ENCODE results near the gene PTCD3.

The PTCD3 gene

DNA sequence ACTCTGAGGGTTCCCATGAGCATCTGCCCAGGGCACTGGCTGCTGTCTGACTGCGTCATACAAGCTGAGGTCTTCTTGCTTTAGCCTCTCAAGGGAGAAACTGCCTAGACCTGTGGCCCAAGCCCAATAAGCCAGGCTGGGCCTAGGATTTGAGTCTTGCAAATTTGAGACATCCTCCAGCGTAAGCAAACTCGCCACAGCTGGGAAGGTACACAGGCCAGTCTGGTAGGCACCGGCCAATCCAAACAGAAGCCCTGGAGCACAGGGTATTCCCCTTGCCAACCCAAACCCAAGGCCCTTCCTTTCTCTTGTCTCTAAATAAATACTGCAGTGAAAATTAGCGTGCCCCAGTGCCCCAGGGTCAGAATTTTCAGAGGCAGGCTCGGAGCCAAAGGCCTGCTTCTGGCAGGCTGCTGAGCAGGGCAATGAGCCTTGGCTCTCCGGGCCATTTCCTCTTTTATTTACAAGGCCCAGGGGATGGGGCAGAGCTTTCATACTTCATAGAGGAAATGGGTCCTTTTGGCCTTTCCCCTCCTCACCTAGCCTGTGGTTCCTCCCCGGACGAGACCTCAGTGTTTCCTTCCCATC lies 33.7 kb upstream of the PTCD3 start:
- Mint-ChIP-seq H3K9me3 (no peaks in the 10 kb centered on the region), H3K4me1 (peaks cover 8% of the 10 kb centered on the region), H3K27ac (ENCODE audit: low read depth) (peak overlapping the region; percentile 76), H3K4me3 (no peak overlapping the region), H3K36me3 (ENCODE audit: insufficient read depth) (peaks cover 21% of the 10 kb centered on the region), H3K27me3 (no peaks in the 10 kb centered on the region)
- no peak for ATAC-seq (replicated peaks; ENCODE audit: extremely low read depth, poor library complexity, severe bottlenecking)
- DNase-seq (ENCODE audit: low spot score in 2 of 2) = no peak

DNA sequence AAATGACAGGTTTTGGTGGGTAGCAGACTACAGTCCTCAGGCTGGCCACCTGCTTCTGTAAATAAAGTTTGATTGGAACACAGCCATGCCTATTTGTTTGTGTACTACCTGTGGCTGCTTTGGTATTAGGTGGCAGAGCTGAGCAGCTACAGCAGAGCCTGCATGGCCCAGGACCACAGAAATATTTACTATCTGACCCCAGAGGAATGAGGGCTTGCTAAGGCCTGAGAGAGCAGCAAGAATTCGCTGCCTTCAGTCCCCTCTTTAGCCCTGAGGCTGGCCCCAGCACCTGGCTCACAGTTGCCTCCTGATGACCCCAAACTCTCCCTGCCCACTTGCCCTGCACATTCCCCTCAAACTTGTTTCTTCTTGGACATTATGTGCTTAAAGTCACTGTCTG lies 32.8 kb upstream of the PTCD3 start:
- Mint-ChIP-seq H3K9me3 (no peaks in the 10 kb centered on the region), H3K27me3 (no peaks in the 10 kb centered on the region), H3K36me3 (ENCODE audit: insufficient read depth) (peaks cover 23% of the 10 kb centered on the region), H3K4me1 (peaks cover 1% of the 10 kb centered on the region), H3K27ac (ENCODE audit: low read depth) (no peak overlapping the region), H3K4me3 (no peak overlapping the region)
- DNase-seq (ENCODE audit: low spot score in 2 of 2) = no peak
- no peak for ATAC-seq (replicated peaks; ENCODE audit: extremely low read depth, poor library complexity, severe bottlenecking)

DNA sequence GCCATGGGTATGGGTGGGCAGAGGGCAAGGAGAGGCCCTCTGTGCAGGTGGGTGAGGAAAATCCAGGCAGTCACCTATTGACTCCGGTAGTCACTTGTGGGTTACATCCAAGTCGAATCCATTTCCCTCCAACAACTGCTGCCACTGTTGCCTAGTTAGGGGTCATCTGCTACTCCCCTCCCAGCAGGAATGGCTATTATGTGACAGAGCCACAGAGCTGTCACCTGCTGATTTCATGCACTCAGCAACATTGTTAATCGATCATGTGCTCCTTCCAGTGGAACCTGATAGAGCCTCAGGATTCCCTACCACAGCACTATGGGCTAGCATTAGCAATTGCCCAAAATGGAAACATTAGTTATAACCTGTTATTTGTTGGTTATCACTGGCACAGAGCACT lies 31.8 kb upstream of the PTCD3 start:
- peaks cover 4% of the 10 kb centered on the region for H3K4me1 Mint-ChIP-seq
- H3K9me3 Mint-ChIP-seq = no peaks in the 10 kb centered on the region
- no peak for ATAC-seq (replicated peaks; ENCODE audit: extremely low read depth, poor library complexity, severe bottlenecking)
- H3K27ac Mint-ChIP-seq (ENCODE audit: low read depth) = no peak overlapping the region
- H3K27me3 Mint-ChIP-seq = no peaks in the 10 kb centered on the region
- DNase-seq (ENCODE audit: low spot score in 2 of 2) = no peak
- H3K4me3 Mint-ChIP-seq = no peak overlapping the region
- peaks cover 23% of the 10 kb centered on the region for H3K36me3 Mint-ChIP-seq (ENCODE audit: insufficient read depth)

DNA sequence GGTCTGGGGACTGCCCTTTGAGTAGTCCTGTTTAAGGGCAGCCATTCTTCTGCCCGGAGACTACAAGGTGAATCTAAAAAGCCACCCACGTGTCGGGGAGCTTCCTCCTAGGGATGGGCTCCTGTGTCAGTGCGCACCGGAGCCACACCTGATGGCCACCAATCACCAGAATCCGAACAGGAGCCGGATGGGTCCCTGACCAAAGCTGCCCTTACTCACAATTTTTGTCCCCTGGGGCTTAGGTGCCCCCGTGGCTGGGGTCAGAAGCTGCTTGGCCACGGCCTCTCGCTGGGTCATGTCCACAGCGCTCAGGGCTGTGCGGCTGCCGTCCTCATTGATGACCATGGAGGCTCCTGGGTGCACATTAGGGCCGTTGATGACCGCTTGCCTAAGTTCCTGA lies 31.2 kb upstream of the PTCD3 start:
- Mint-ChIP-seq H3K4me1 (peaks cover 9% of the 10 kb centered on the region), H3K27me3 (no peaks in the 10 kb centered on the region), H3K27ac (ENCODE audit: low read depth) (no peak overlapping the region), H3K36me3 (ENCODE audit: insufficient read depth) (peaks cover 25% of the 10 kb centered on the region), H3K9me3 (no peaks in the 10 kb centered on the region), H3K4me3 (no peak overlapping the region)
- ATAC-seq (replicated peaks; ENCODE audit: extremely low read depth, poor library complexity, severe bottlenecking) (no peak), DNase-seq (ENCODE audit: low spot score in 2 of 2) (no peak)

DNA sequence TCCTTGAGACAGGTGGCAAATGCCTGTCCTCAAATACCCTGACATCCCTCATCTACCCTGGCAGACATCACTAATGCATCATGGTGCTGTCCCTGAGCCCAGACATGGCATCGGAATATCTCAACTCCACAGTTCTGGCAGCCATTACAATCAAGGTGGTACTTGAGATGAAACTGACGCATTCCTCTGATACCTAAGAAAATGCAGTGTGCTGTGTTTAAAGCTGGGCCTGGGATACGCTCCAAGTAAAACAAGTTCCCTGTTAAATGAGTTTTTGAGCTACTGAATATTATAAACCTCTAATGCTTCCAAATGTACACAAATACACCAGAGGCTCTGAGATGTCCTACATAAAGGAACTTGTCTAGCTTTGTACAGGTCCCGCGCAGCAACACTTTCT lies 30.1 kb upstream of the PTCD3 start:
- no peak for DNase-seq (ENCODE audit: low spot score in 2 of 2)
- Mint-ChIP-seq H3K27me3 (no peaks in the 10 kb centered on the region), H3K27ac (ENCODE audit: low read depth) (no peak overlapping the region), H3K36me3 (ENCODE audit: insufficient read depth) (peaks cover 21% of the 10 kb centered on the region), H3K4me3 (no peak overlapping the region), H3K9me3 (no peaks in the 10 kb centered on the region), H3K4me1 (peaks cover 20% of the 10 kb centered on the region)
- no peak for ATAC-seq (replicated peaks; ENCODE audit: extremely low read depth, poor library complexity, severe bottlenecking)

DNA sequence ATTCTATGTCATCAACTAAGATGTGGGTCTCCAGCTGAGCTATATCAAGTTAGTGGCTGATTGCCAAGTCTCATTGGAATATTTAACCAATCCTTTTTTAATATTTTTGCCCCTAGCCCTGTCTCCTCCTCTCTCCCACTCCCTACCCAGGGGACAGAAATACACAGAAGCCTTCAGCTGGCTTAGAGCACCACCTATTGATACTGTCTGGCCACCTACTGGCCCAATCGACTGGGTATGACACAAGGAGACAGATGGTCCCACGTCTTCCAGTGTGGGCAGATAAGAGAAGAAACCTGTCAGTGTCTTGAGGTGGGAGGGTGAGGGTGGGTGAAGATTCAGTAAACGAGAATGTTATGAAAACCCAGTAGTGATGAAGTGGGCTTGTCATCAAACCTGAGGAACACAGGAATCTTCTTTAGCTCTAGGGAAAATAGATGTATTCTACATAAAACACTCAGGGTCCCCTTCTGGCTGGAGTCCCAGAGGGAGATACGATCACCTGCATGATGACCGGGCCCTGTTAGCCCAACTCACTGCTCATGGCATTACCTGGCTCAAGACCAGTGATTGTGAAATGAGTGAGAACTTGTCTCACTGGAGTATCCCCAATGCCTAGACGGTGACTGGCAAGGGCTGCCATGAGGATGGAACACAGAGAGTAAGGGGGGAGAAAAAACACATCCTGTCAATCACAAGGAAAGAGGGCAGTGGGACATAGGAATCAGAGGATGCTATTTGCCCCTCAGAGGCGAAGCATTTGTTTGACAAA lies 27.1 kb upstream of the PTCD3 start:
- Mint-ChIP-seq H3K4me1 (peaks cover 22% of the 10 kb centered on the region), H3K27ac (ENCODE audit: low read depth) (peak overlapping the region; percentile 96), H3K36me3 (ENCODE audit: insufficient read depth) (peaks cover 20% of the 10 kb centered on the region), H3K27me3 (no peaks in the 10 kb centered on the region), H3K9me3 (no peaks in the 10 kb centered on the region), H3K4me3 (peak overlapping the region; percentile 31)
- DNase-seq (ENCODE audit: low spot score in 2 of 2) = no peak
- no peak for ATAC-seq (replicated peaks; ENCODE audit: extremely low read depth, poor library complexity, severe bottlenecking)

DNA sequence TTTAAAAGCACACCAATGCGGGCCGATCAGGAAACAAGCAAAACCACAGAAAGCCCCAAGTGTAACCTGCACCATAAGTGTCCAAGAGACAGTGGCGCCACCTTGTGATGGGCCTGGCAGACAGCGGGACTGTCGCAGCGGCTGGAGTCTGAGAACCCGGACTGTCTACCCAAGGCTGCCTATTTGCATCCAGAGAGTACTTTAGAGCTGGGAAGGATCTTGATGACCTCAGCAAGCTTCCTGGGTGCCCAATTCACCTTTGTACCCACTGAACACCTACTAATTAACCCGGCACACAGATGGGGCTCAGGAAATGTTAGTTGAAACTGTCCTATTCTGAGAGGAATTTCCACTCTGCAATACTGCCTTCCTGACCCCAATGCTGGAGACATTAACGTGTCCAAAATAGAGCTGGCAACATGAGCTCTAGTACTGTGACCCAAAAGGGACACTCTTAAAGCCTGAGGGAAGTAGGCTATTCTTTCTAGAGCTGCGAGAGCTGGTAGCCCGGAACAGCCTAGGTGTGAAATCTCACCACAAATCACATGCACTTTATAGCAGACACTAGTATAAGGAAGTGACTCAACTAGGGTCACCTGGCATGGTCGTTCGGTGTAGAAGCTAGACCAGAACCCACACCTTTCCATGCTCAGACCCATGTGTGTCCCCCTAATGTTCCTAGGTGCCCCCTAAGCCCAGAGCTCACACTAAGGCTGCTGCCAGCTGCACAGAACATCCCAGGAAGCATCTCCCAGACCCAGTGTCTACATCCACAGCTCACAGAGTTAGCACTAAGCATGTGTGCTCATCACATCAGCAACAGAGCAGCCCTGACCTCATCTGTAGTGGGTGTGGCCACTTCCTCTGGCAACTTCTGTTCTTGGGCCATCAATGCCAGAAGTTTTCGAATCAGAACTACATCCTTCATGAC lies 25.8 kb upstream of the PTCD3 start:
- H3K36me3 Mint-ChIP-seq (ENCODE audit: insufficient read depth) = peaks cover 18% of the 10 kb centered on the region
- peak overlapping the region; percentile 96 for H3K27ac Mint-ChIP-seq (ENCODE audit: low read depth)
- no peaks in the 10 kb centered on the region for H3K9me3 Mint-ChIP-seq
- H3K4me1 Mint-ChIP-seq = peaks cover 22% of the 10 kb centered on the region
- ATAC-seq (replicated peaks; ENCODE audit: extremely low read depth, poor library complexity, severe bottlenecking) (peak; percentile 95), DNase-seq (ENCODE audit: low spot score in 2 of 2) (peak; percentile 78 to 82)
- peak overlapping the region; percentile 69 for H3K4me3 Mint-ChIP-seq
- H3K27me3 Mint-ChIP-seq = no peaks in the 10 kb centered on the region

DNA sequence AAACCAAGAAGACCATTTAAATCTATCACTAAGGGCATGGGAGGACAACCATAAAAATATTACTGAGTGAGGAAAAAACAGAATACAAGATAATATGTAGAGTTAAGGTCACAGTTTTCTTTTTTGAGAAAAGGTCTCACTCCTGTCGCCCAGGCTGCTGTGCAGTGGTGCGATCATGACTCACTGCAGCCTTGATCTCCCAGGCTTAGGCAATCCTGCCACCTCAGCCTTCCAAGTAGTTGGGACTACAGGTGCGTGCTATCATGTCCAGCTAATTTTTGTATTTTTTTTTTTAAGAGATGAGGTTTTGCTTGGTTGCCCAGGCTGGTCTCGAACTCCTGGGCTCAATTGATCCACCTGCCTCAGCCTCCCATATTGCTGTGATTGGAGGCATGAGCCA lies 24.3 kb upstream of the PTCD3 start:
- Mint-ChIP-seq H3K27ac (ENCODE audit: low read depth) (peak overlapping the region; percentile 96), H3K4me1 (peaks cover 22% of the 10 kb centered on the region), H3K4me3 (no peak overlapping the region), H3K27me3 (no peaks in the 10 kb centered on the region), H3K9me3 (no peaks in the 10 kb centered on the region), H3K36me3 (ENCODE audit: insufficient read depth) (peaks cover 22% of the 10 kb centered on the region)
- DNase-seq (ENCODE audit: low spot score in 2 of 2) (no peak), ATAC-seq (replicated peaks; ENCODE audit: extremely low read depth, poor library complexity, severe bottlenecking) (no peak)

DNA sequence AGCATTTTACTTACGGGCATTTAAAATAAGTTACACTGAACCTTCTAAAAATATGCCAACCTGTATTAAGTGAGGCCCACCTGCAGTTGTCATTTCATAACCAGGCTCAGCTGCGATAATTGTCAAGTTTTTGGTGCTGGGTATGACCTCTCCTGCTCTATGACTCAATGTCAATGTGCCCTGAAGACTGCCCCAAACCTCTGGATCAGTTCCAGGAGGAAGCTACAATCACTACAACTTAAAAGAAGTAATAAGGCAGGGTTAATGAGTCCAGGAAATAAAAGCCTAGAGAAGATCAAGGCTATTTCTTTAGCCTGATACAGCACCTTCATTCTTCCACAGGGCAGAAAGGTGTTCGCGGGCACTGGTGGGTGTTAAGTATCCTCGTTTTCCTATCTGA lies 23.3 kb upstream of the PTCD3 start:
- Mint-ChIP-seq H3K36me3 (ENCODE audit: insufficient read depth) (peaks cover 22% of the 10 kb centered on the region), H3K4me3 (no peak overlapping the region), H3K27me3 (no peaks in the 10 kb centered on the region), H3K9me3 (no peaks in the 10 kb centered on the region), H3K4me1 (peaks cover 22% of the 10 kb centered on the region), H3K27ac (ENCODE audit: low read depth) (no peak overlapping the region)
- DNase-seq (ENCODE audit: low spot score in 2 of 2) (no peak), ATAC-seq (replicated peaks; ENCODE audit: extremely low read depth, poor library complexity, severe bottlenecking) (no peak)

DNA sequence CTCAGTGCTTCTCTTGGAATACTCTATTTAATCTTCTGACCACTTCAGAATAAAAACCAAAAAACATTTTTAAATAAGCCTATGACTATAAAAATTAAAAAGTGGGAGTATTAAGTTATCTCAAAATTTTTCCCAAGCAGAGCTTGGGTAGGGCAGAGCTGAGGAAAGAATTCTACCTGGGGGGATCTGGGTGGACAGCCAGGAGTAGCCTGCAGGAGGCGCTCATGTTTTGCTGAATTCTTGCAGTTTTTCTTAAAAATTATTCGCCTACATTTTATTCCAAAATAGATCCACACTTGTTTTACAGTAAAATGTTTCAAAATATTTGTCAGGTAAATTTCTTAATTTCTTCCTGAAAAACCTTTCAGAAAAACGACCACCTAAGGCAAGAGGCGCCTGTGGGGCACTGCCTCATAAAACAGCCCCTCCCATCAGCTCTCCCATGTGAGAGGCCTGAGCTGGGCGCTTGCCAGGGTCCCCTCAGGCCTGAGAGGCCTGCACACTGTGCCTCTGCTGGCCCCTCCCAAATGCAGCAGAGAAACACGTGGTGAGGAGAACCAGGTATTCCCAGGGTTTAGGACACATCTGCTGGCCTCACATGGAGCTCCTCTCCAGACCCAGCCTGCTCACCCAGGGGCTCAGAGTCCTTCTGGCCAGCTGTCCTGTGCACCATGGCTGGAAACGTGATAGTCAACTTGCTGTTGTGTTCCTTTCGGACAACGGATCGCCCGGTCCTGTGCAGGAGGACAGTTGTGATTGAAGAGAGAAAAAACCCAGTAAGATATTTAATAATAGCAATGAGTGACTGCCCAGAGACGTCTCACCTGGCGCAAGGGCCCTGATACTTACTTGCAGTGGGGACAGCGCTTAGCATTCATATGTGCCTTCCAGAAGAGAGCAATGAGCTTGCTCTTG lies 17.8 kb upstream of the PTCD3 start:
- peaks cover 32% of the 10 kb centered on the region for H3K36me3 Mint-ChIP-seq (ENCODE audit: insufficient read depth)
- H3K4me3 Mint-ChIP-seq = no peak overlapping the region
- ATAC-seq (replicated peaks; ENCODE audit: extremely low read depth, poor library complexity, severe bottlenecking) (no peak), DNase-seq (ENCODE audit: low spot score in 2 of 2) (no peak)
- no peaks in the 10 kb centered on the region for H3K27me3 Mint-ChIP-seq
- no peaks in the 10 kb centered on the region for H3K9me3 Mint-ChIP-seq
- no peaks in the 10 kb centered on the region for H3K4me1 Mint-ChIP-seq
- no peak overlapping the region for H3K27ac Mint-ChIP-seq (ENCODE audit: low read depth)

DNA sequence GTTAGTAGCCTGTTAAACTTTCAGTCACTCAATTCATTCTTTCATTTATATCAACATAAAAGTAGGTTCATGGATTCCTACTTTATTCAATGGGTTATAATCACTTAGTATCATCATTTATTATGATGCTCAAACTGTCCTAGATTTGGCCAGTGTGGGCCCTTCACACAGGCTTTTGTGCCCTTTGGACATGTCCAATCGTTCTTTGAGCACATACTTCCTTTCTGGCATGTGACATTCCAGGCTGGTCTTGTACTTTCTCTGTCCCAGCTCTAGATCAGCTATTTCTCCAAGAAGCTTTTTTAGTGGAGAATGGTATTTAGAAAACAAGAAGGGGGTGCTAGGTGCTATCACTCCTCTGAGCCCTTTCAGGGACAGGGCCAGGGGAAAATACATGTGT lies 11.8 kb upstream of the PTCD3 start:
- DNase-seq (ENCODE audit: low spot score in 2 of 2) (no peak), ATAC-seq (replicated peaks; ENCODE audit: extremely low read depth, poor library complexity, severe bottlenecking) (no peak)
- H3K27me3 Mint-ChIP-seq = no peaks in the 10 kb centered on the region
- H3K4me1 Mint-ChIP-seq = peaks cover 7% of the 10 kb centered on the region
- peaks cover 30% of the 10 kb centered on the region for H3K36me3 Mint-ChIP-seq (ENCODE audit: insufficient read depth)
- no peaks in the 10 kb centered on the region for H3K9me3 Mint-ChIP-seq
- H3K27ac Mint-ChIP-seq (ENCODE audit: low read depth) = no peak overlapping the region
- no peak overlapping the region for H3K4me3 Mint-ChIP-seq

Measured in central memory CD8-positive, alpha-beta T cell (primary cell).